ENCODE measurements around the gene GRK5. TPM values are rescaled to one million over a fixed set of nuclear protein-coding genes. Genes with fewer than 3 reads are reported as not detected.

Gene GRK5
- total and polyA plus RNA-seq, 9 of the 15 experiments (the other 6 are each of a cell fraction or from before 2014, with no cell fraction given), result 0.46 to 0.83 (median 0.67) TPM; not detected in 2

GRCh38 chr10:119250641-119251314 lies 43.4 kb downstream of the GRK5 start:
- Histone ChIP-seq H3K27me3 (ENCODE audit: control insufficient read depth in 2 of 2, insufficient read depth in 2 of 2, low read length in 2 of 2) (no peaks in the 10 kb centered on the region), H3K27ac (ENCODE audit: extremely low read depth, low read depth, low read length) (peak overlapping the region; percentile 84), H3K36me3 (ENCODE audit: control insufficient read depth, insufficient read depth, low read length) (no peaks in the 10 kb centered on the region), H3K4me2 (ENCODE audit: insufficient read depth, low read length) (peak overlapping the region; percentile 76), H3K9ac (ENCODE audit: insufficient read depth in 1 of 2, low read depth in 2 of 2, low read length in 2 of 2) (peak overlapping the region in 1 of 2 experiments; percentile 62; a peak in 2 of 4 replicates), H3K9me3 (replicated peaks; ENCODE audit: control insufficient read depth, insufficient read depth, low read depth, low read length) (no peaks in the 10 kb centered on the region), H3K79me2 (ENCODE audit: control insufficient read depth, insufficient read depth, low read length) (no peaks in the 10 kb centered on the region), H3K4me3 (no peak overlapping the region), H2AFZ (ENCODE audit: low read depth, low read length) (peak overlapping the region; percentile 92), H3K9me1 (ENCODE audit: control insufficient read depth, insufficient read depth, low read length) (no peaks in the 10 kb centered on the region), H4K20me1 (replicated peaks; ENCODE audit: control insufficient read depth, insufficient read depth, low read length) (no peaks in the 10 kb centered on the region), H3K4me1 (replicated peaks in 1 of 2; ENCODE audit: control insufficient read depth in 2 of 2, insufficient read depth in 2 of 2, low read length in 2 of 2) (peaks cover 19 to 57% of the 10 kb centered on the region in 2 experiments)
- intact Hi-C loops (cut with micrococcal nuclease) (loop anchor here (1.0 kb wide), 1 partner anchor 21 kb away; no protein-coding TSS in a partner anchor), in situ Hi-C loops (cut with MboI) (no loop called here)
- peak; percentile 87 for FAIRE-seq
- peak in 2 of 4 experiments; percentile 47 to 64 for DNase-seq (ENCODE audit: extremely low read depth in 1 of 4, low spot score in 3 of 4)
- peak; percentile 78 for ATAC-seq
- POLR2A ChIA-PET, result interaction anchor here (0.6 to 1.0 kb wide), 4 partner anchors 9 to 43 kb away, joined by 3 read pairs; partner anchors contain the start of gene GRK5
- WGBS (ENCODE audit: insufficient coverage, low coverage, missing lambda C conversion rate), result 6% methylated on average over 10 of the region's 10 CpGs
- no TSS peak for BruUV-seq (replicated peaks)
- CTCF ChIA-PET (ENCODE audit: low intra/inter-chr PET ratio), result no interaction called here
- TF ChIP-seq ZFP36 (IDR thresholded peaks at IDR 0.05; ENCODE audit: low read depth, low read length, partially characterized antibody), result no peak
- peak; percentile 79 for TF ChIP-seq MAFK (IDR thresholded peaks at IDR 0.05; ENCODE audit: low read length)
- TF ChIP-seq CHD1 (IDR thresholded peaks at IDR 0.05; ENCODE audit: low read length), result no peak
- no peak for TF ChIP-seq ILK (tag; IDR thresholded peaks at IDR 0.05; ENCODE audit: borderline replicate concordance, low read depth)
- no peak for TF ChIP-seq ZNF707 (CRISPR knock-in tag; conservative IDR thresholded peaks at IDR 0.05)
- TF ChIP-seq SMARCA5 (IDR thresholded peaks at IDR 0.05), result no peak
- peak; percentile 16 for TF ChIP-seq CBFA2T2 (conservative IDR thresholded peaks at IDR 0.05)
- TF ChIP-seq TBP (optimal IDR thresholded peaks at IDR 0.05; ENCODE audit: low read depth, low read length), result no peak
- TF ChIP-seq E2F5 (CRISPR knock-in tag; IDR thresholded peaks at IDR 0.05), result no peak
- no peak for TF ChIP-seq HDGF (IDR thresholded peaks at IDR 0.05)
- TF ChIP-seq SMARCA4 (IDR thresholded peaks at IDR 0.05), result peak; percentile 72
- TF ChIP-seq SAFB (IDR thresholded peaks at IDR 0.05; ENCODE audit: borderline replicate concordance, low read depth, low read length), result no peak
- peak; percentile 18; the same call in 1 of the 2 replicates for TF ChIP-seq PHF8 (IDR thresholded peaks at IDR 0.05; ENCODE audit: borderline replicate concordance, low read length)
- TF ChIP-seq NELFE (IDR thresholded peaks at IDR 0.05; ENCODE audit: insufficient read depth, insufficient read length), result no peak
- TF ChIP-seq GTF2E2 (tag; IDR thresholded peaks at IDR 0.05), result peak; percentile 65; the same call in 1 of the 2 replicates
- no peak for TF ChIP-seq FOXO4 (CRISPR knock-in tag; IDR thresholded peaks at IDR 0.05)
- TF ChIP-seq ETV1 (tag; conservative IDR thresholded peaks at IDR 0.05; ENCODE audit: low read depth), result no peak
- TF ChIP-seq C11orf30 (IDR thresholded peaks at IDR 0.05; ENCODE audit: low read depth), result peak; percentile 87
- TF ChIP-seq UBTF (IDR thresholded peaks at IDR 0.05; ENCODE audit: borderline replicate concordance in 1 of 2, low read depth in 2 of 2, low read length in 2 of 2), result 0 out of 4 replicates have a peak, but pooled peaks of 1 of the 2 experiments have one; percentile 12

All from K562 (cell line).